HEK293T (cell line): ENCODE data around the gene ZNF518B.

Experiments
- ARNT ChIP-seq: fragments of 450-650 bp; IDR thresholded peaks from 2 replicates; pipeline ENCODE4 v1.6.1; 2017; ENCODE audit warnings: mild to moderate bottlenecking
- ELF4 ChIP-seq: fragments of 450-650 bp; IDR thresholded peaks from 2 replicates; pipeline ENCODE4 v1.6.1; 2017; ENCODE audit warnings: antibody characterized with exemption
- FOXA1 ChIP-seq: fragments of 450-650 bp; IDR thresholded peaks from 2 replicates; pipeline ENCODE4 v1.6.1; 2016; ENCODE audit warnings: mild to moderate bottlenecking
- FOXK2 ChIP-seq: fragments of 450-650 bp; IDR thresholded peaks from 2 replicates; pipeline ENCODE4 v1.6.1; 2016; ENCODE audit warnings: mild to moderate bottlenecking
- FOXM1 ChIP-seq: fragments of 450-650 bp; IDR thresholded peaks from 2 replicates; pipeline ENCODE4 v1.6.1; 2017; ENCODE audit warnings: mild to moderate bottlenecking, borderline replicate concordance
- SP1 ChIP-seq: fragments of 450-650 bp; IDR thresholded peaks from 2 replicates; pipeline ENCODE4 v1.6.1; 2017
- TARDBP ChIP-seq: fragments of 450-650 bp; IDR thresholded peaks from 2 replicates; pipeline ENCODE4 v1.6.1; 2016
- ZNF384 ChIP-seq: fragments of 450-650 bp; IDR thresholded peaks from 2 replicates; pipeline ENCODE4 v1.6.1; 2016

- TF ChIP-seq FOXK2 (no peak), TARDBP (no peak), ARNT (no peak), FOXA1 (no peak), ZNF384 (no peak), ELF4 (no peak), SP1 (no peak), FOXM1 (no peak)
These were observed 2.1 kb upstream of the ZNF518B start for GRCh38 chr4:10459305-10459704.
